A172 (cell line): ENCODE measurements around the gene CREB3L2. TPM values are rescaled to one million over a fixed set of nuclear protein-coding genes. Genes with fewer than 3 reads are reported as not detected.
"Not testable (repeated sequence)": the region's sequence is repeated elsewhere in the genome, so short reads cannot be mapped to it uniquely, and the experiment has no call there.

Source experiments
- DNase-seq: peaks from one replicate; pipeline ENCODE4 v3.0.0-alpha.2; 2015; ENCODE audit warnings: low spot score
- total RNA-seq: library from RNA; depleted of rRNA; stranded (reverse); fragments of >200 nt; shearing (Covaris generic); gene quantifications from 2 replicates; pipeline ENCODE4 v1.2.3, GENCODE V29; 2014; rRNA removed

CREB3L2 gene, protein sequence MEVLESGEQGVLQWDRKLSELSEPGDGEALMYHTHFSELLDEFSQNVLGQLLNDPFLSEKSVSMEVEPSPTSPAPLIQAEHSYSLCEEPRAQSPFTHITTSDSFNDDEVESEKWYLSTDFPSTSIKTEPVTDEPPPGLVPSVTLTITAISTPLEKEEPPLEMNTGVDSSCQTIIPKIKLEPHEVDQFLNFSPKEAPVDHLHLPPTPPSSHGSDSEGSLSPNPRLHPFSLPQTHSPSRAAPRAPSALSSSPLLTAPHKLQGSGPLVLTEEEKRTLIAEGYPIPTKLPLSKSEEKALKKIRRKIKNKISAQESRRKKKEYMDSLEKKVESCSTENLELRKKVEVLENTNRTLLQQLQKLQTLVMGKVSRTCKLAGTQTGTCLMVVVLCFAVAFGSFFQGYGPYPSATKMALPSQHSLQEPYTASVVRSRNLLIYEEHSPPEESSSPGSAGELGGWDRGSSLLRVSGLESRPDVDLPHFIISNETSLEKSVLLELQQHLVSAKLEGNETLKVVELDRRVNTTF
- 3.9 and 5.5 TPM in 2 replicates for total RNA-seq

DNA sequence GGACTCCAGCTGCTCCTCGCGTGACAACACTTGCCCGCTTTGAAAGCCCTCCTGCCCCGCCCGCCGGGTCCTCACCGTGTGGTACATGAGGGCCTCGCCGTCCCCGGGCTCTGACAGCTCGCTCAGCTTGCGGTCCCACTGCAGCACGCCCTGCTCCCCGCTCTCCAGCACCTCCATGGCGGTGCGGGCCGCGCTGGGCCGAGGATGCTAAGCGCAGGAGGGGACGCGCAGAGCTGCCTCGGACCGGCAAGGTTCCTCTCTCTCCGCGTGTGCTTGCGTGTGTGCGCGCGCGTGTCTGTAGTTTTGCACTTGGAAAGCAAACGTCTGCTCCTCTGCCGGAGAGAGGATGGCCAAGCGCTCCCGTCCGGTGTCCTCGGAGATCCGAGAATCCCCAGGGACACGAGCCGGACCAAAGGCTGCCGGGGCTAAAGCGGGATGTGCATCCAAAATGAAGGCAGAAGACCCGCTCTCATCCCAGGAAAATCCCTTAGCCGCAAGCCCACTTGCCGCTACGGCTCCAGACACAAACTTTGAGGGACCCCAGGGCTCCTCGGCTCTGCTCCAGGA is at the start of gene CREB3L2:
CREB3L2 (minus strand) TSS at position 558 of the 567 bp plus-strand sequence; CDS start at position 177, 381 bp downstream.
- no peak for DNase-seq

DNA sequence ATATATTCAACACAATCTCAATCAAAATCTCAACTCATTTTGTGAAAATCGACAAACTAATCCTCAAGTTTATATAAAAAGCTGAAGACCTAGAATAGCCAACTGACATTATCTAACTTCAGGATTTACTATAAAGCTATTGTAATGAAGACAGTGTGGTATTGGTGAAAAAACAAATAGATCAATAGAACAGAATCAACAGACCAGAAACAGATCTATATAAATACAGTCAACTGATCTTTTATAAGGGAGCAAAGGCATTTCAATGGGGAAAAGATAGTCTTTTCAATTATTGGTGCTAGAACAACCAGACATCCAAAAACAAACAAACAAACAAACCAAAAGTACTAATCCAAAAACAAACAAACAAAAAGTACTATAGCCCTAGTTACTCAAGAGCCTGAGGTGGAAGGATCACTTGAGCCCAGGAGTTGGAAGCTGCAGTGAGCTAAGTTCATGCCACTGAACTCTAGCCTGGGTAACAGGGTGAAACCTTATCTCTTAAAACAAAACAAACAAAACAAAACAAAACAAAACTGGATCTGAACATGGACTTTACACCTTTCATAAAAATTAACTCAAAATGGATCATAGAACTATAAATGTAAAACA is 47.7 kb upstream of the CREB3L2 start:
- DNase-seq, result no peak

DNA sequence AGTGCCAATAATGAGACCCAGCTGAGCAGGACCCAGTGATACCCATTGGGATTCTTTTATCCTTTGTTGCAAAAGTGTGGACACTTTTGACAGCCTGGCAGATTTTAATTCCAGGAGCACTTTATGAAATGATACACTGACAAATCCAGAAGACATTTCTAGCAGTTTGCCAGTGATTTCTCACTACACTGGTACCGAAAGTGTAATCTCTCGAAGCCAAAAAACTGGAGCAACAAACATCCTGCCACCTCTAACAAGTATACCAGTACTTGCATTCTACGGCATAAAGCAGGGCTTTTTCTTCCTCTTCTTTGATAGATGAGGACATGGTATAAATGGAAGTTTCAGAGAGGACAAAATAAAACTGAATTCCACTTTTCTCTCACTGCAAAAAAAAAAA is 46.0 kb upstream of the CREB3L2 start:
- no peak for DNase-seq

DNA sequence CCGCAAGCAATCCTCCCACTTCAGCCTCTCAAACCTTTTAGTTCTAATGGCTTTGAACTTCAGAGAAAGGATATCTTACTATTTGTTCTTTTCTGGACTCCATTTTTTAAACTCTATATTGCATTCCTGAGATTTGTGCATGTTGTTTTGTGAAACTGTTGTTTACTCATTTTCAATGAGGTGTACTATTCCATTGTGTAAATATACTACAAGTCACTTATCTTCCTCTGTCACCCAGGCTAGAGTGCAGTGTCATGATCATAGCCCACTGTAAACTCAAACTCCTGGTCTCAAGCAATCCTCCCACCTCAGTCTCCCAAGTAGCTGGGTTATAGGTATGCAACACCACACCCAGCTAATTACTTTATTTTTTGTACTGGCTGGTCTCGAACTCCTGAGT is 43.0 kb upstream of the CREB3L2 start:
- no peak for DNase-seq

DNA sequence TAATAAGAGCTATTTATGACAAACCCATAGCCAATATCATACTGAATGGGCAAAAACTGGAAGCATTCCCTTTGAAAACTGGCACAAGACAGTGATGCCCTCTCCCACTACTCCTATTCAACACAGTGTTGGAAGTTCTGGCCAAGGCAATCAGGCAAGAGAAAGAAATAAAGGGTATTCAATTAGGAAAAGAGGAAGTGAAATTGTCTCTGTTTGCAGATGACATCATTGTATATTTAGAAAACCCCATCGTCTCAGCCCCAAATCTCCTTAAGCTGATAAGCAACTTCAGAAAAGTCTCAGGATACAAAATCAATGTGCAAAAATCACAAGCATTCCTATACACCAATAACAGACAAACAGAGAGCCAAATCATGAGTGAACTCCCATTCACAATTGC is 38.2 kb upstream of the CREB3L2 start:
- not testable (repeated sequence) for DNase-seq

DNA sequence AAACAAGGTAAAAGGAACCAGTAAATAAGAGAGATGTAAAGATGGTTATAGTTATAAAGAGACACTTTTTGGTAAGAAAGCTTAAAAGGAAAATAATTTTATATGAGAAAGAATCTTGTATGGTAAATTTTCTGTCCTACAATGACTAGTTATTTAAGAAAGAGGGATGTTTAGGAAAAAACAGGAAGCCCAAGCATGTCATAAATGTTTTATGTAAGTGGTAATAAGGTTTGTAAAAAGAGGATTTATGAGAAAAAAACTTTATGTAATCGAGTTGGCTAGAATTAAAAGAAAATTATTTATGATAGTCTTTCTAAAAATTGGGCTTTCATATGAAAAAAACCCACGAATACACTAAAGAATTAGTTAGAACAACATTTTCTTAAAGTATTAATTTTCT is 34.2 kb upstream of the CREB3L2 start:
- DNase-seq, result no peak

DNA sequence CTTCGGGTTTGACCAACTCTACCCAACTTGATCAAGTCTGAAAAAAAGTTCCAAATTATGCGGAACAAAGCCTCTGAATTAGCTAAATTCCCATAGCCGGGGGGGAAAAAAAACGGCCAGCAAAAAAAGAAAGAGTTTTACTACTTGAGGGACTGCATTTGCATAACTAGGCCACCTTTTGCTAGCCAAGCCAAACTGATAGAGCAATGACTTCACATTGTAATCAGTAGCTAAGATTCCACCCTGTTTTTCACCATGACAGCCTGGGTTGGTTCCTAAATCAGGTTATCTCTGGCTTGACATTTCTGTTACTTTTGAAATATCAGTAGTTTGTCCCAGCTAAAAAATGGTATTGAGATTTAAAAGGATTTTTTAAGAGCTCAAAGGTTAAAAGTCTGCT is 31.4 kb upstream of the CREB3L2 start:
- DNase-seq, result no peak

DNA sequence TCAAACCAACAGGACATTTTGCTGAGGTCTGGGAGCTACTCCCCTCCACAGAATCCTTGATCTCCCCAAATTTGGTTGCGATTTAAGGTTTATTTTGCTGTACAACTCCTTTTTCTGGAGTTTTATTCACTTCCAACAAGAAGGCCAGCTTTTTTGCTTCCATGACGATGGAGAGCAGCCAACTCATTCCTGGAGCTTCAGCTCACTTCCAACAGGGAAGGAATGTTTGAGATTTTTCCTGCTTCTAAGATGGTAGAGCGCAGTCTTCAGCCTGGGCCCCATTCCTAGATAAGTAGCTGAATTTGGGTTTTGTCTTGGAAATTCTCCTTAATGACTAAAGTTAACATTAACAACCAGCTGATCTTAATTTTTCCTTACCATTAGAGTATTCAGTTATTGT is 30.9 kb upstream of the CREB3L2 start:
- no peak for DNase-seq

DNA sequence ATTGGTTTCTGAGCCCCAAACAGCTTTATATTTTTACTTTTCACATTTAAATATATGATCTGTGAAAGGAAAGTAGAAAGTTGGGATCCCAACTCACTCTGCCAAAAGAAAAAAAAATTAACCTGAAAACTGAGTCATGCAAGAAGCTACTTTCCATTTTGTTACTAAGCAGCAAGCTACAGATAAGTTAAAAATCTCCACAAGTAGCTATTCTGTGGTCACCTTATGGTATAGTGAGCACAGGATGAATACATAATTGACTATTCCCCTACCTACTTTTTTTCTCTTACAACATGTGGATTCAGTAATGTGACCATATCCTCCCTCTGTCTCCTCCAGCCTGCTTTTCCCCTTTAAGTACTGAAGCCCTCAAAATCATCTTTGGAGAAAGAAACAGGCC is 30.3 kb upstream of the CREB3L2 start:
- DNase-seq, result no peak

DNA sequence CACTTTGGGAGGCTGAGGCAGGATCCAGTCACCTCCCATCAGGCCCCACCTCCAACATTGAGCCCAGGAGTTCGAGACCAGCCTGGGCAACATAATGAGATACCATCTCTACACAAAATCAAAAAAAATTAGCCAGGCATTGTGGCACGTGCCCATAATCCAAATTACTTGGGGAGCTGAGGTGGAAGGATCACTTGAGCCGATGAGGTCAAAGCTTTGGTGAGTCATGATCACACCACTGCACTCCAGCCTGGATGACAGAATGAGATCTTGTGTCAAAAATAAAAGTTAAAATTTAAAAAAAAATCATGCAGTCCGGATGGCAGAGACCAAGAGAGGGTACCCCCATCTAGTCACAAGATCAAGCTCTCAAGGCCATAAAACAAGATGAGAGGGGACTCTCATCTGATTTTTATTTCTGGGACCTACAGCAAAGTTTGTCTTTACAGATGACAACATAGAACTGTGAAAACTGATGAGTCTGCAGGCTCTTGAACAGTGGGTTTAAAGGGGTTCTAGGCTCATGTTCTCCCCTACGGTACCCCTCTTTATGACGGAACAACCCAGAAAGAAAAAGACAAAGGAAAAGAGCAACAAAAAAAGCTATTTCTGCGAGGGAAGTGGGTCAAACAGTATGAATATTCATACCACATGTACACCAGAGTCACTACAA is 28.9 kb upstream of the CREB3L2 start:
- DNase-seq, result peak; percentile 44

DNA sequence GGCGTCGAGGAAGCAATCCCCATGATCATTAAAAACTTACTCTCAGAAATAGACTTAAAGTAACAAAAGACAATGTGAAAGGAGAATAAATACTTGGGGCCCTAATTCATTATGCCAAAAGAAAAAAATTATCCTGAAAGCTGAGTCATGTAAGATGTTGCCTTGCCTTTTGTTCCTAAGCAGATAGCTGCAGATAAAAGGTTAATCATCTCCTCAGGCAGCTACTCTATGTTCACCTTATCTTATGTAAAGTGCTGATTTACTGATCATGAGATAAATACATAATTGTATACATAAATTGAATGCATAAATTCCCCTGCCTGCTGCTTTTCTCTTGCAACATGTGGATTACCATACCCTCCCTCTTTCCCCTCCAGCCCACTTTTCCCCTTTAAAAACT is 28.1 kb upstream of the CREB3L2 start:
- DNase-seq, result peak; percentile 27

DNA sequence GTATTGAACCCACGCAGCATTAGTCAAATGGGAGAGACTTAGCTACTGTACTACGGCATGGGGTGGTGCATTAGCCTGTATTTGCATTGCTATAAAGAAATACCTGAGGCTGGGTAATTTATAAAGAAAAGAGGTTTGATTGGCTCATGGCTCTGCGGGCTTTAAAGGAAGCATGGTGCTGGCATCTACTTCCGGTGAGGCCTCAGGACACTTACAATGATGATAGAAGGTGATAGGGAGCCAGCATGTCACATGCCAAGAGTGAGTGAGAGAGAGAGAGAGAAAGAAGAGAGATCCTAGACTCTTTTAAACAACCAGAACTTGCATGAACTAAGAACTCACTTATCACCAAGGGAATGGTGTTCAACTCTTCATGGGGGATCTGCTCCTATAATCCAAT is 27.2 kb upstream of the CREB3L2 start:
- DNase-seq, result no peak

DNA sequence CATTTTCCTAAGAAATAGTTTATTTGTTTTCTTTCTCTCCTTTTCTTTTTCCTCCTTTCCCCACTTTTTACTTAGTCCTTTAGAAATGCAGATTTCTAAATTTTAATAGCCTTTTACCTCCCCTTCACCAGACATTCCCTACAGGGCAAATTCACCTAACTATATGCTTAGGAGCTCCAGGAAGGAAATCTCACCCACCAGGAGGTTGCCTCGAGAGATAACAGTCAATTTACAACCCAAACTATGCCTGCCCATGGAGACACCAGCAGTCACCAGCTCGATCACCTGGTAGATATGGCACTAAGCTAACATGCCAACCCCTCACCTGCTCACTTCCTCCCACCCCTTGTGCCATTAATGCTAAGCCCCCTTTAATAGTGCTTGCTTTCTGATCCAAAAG is 25.2 kb upstream of the CREB3L2 start:
- no peak for DNase-seq

DNA sequence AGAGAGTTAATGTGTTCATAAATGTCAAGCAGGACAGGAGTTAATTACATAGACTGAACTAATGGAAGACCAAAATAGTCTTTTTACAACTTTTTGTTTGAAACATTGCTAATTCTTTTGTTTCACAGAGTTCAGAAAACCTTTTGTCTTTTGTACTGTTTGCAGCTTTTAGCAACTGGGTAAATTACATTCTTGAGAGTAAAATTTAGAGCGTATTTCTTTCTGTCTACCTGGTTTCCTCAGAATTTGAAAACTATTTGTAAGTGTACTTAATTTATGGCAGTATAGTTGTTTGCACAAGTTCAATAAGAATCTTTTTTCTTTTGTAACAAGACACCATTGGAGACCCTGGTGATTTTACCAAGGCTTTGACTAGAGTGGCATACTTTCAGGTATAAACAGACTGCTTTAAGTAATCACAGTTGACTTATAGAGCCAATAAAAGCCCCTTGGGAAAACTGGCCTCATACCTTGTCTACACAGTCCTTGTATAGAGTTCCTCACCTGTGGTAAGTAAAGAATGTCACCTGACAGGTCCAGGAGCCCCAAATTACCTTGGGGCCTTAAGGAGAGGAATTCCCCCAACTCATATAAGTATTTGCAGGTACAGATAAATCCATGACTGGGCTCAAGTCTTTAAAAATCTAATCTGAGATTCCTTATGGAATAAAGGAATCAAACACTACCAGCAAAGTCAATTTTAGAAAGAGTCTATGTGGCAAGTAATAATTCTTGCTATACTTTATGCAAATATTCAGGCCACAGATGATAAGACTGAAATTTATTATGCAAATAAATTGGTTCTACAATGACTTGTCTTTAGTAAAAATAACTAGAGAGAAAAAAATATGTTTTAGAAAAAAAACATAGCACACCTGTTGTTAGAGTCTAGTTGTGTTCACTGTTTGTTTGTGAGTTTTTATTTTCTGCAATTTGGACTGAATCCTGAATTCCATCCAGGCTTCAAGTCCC is 23.6 kb upstream of the CREB3L2 start:
- no peak for DNase-seq

DNA sequence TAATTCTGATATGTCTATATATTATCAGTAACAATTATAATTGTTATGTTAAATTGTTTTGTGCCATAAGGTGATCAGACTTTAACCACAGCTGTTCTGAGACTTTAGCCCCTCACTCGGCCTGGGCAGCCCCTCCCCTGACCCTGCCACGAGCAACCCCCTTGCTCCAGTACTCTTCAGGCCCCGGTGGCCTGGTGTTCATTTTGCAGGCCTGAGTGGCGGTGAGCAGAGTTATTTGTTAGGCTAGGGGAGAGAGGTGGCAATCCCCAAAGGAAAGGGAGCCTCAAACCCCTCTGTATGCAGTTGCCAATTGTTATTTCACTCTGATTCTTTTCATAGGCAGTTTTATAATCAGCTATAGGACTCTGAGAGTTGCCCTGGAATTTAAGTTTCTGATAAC is 22.9 kb upstream of the CREB3L2 start:
- DNase-seq, result no peak

DNA sequence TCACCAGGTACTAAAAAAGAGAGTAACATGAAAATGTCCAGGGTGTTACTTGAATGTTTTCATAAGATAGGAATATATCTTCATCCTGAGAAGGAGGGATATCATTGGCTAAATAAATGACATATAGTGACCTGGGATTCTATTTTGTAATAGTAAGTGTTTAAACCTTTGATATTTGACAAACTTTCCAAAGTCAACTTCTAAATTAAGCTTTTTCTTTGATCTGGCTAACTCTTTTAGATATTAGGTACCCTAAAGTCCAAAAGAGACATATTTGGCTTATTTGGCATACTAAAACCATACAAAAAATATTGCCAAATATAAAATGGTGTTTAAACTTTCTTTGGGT is 22.4 kb upstream of the CREB3L2 start:
- no peak for DNase-seq

DNA sequence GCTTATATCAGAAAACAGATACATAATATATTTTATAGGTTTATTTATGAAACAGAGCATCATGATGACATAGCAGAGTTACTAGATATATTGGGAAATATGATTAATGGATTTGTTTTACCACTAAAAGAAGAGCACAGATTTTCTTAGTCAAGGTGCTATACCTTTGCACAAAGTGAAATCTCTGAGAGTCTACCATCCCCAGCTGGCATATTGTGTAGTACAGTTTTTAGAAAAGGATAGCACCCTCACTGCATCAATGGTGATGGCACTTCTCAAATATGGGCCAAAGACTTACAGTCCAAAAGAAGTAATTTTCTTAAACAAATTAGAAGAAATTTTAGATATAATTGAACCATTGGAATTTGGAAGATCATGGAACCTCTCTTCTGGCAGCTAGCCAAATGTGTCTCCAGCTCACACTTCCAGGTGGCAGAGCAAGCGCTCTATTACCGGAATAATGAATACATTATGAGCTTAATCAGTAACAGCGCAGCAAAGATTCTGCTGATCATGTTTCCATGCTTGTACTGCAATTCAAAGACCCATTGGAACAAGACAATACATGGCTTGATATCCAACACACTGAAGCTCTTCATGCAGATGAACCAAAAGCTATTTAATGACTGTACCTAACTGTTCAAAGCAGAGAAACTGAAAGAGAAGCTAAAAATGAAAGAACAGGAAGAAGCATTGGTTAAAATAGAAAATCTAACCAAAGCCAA is 21.9 kb upstream of the CREB3L2 start:
- no peak for DNase-seq

DNA sequence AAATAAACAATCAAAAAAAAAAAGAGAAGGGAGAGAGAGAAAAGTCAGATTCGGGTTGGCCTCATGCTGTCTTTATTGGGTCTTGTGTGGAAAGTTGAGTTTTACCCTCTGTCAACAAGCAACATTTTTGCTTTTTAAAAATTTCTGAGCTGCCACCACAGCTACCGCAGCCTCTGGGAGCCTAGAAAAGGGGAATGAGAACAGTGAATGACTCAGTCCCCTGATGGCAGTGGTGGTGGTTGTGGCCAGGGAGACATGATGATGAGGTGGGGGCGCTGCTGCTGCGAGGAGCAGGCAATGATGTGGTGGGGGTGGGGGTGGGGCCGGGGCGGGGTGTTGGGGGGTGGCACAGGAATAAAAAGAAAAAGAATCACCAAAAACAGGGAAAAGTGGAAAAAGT is 20.0 kb upstream of the CREB3L2 start:
- no peak for DNase-seq

DNA sequence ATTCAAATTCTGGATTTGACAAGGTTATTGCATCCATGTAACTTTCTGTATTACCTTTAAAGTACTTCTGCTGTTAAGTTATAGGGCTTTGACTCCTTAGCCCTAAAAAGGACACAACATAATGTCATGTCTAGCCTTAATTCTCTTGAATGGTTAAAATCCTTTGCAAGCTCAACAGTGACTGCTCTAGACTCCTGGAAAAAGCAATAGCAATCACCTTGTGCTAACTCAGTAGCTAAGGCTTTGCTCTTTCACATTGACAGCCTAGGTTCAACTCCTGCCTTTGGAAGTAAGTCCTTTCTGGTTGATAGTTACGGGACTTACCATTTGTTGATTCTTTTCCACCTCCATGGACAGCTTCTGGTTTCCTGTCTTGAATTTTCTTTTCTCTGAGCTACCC is 16.1 kb upstream of the CREB3L2 start:
- DNase-seq, result no peak

DNA sequence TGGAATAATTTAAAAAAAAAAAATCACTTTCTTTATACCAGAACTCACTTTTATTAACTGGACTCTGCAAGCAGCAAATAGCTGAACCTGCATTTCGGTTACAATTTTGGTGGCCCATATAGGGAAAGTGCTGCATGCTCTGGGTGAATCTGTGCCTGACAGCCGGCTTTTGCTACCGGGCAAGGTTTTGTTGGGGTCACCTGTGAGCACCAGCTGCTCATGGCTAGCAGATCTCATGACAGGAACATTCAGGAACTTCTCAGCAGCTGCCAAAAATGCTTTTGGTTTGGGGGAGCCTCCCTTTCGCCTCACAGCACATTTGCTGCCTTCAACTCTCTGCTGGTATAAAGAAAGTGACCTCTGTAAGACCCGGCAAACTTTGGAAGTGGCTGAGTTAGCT is 13.2 kb upstream of the CREB3L2 start:
- DNase-seq, result no peak

DNA sequence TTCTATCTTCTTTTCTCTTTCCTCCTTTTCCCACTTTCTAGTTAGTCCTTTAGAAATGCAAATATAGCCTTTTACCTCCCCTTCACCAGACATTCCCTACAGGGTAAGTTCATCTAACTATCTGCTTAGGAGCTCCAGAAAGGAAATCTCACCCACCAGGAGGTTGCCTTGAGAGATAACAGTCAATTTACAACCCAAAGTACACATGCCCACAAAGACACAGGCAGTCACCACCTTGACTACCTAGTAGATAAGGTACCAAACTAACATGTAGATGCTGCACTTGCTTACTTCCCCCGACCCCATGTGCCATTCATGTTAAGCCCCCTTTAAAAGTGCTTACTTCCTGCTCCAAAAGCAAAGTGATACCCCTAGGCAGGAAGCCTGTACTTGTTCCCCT is 12.8 kb upstream of the CREB3L2 start:
- no peak for DNase-seq
